GM19240 (cell line): ENCODE data around the gene HIVEP1.

Experiments
- DNase-seq: peaks from one replicate; pipeline ENCODE4 v3.0.0; 2011; ENCODE audit warnings: low spot score; ENCODE audit not compliant: insufficient read length

The HIVEP1 gene

DNA sequence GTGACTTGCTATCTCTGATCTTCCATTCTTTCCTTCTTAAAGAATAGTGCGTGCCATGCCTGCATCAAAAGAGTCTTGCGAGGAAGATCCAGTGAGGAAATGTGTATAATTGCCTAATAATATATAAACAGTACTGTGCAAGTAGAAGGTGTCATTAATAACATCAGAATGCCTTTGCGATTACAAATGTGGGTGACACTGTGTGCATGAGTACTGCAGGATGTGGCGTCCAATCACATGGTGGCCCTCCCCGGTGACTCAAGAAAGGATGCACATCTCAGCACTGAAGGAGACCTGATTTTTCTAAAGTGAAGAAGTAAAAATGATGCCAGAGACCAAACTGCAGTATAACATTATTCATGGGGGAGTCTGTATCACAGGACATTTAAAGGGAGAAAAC lies 170.6 kb downstream of the HIVEP1 start:
- no peak for DNase-seq

DNA sequence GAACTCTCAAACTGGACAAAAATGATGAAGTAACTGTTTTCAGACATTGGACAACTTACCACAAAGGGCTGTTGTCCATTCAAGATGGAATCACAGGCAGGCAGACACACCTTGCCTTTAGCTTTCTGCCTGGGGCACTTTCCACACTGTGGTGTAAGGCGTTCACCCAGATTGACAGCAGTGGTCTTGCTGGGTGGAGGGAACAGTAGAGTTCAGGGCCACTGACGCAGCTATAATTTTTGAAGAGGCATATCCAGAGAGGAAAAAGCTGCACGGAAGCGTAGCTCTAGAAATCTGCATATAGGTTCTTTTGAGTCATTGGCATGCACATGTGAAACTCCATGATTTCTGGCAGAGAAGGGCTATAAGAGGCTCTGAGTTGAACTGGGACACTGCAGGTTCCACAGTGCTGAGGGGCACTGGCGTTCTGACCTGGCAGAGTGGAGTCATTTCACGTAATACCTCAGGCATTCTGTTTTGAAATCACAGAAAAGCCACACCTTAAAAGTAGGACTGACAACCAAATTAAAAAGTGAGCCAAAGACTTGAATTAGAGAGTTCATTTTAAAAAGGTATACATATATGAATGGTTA lies 173.1 kb downstream of the HIVEP1 start:
- no peak for DNase-seq

DNA sequence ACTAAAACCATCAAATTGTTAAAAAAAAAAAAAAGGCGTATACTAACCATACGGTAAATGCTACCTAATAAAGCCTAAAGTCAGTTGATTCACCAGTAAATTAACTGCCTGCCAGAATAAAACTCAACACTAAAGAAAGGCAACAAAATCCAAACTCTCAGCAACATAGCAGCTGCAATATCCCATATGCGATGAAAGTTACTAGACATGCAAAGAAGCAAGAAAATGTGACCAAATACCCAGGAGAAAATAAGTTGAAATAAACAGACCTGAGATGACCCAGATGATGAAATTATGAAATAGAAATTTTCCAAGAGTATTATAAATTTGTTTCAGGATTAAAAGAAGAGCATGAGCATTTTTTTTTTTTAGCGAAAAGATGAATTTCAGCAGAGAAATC lies 174.4 kb downstream of the HIVEP1 start:
- DNase-seq = no peak

DNA sequence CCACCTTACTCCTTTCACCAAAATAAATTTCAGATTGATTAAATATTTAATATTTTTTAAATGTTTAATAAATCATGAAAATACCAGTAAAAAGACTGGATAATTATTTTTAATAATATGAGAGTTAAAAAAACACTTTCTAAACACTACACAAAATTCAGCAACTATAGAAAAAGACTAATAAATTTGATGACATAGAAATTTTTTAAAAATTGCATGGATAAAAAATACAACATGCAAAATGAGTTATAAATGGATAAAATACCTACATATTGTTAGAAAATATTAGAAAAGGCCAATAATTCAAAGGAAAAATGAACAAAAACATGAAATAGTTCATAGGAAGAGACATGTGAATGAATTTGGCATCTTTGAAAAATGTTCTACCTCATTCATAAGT lies 177.0 kb downstream of the HIVEP1 start:
- DNase-seq = no peak

DNA sequence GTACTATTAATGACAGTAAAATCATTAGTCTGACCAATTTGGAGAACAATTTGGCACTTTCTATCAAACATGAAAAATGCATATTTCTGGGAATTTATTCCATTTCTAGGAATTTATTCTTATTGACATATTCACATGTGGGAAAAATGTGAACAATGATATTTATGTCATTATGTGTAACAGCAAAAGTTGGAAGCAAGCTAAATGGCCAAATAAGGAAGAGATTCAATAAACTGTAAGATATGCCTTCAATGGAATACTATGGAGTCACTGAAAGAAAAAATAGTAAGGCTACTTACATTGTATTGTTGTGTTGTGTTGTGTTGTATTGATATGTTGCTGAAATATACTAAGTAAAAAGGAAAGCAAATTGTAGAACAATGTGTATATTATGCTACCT lies 177.5 kb downstream of the HIVEP1 start:
- DNase-seq = no peak

DNA sequence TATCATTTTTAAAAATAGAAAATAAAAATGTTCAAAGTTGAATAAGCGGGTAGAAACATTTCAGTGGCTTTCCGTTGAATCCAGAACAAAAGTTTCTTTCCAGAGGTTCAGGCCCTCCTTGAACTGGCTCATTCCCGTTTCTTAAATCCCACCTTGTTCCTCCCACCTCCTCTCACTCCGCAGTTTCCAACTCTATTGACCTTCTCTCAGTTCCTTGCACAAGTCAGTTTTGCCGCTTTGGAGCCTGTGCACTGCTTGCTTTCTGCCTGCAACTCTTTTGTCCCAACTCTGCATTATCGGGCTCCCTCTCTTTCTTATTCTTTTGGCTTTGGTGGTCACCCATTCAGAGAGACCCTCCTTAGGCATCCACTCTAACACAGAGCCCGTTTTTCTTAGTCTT lies 178.1 kb downstream of the HIVEP1 start:
- no peak for DNase-seq

DNA sequence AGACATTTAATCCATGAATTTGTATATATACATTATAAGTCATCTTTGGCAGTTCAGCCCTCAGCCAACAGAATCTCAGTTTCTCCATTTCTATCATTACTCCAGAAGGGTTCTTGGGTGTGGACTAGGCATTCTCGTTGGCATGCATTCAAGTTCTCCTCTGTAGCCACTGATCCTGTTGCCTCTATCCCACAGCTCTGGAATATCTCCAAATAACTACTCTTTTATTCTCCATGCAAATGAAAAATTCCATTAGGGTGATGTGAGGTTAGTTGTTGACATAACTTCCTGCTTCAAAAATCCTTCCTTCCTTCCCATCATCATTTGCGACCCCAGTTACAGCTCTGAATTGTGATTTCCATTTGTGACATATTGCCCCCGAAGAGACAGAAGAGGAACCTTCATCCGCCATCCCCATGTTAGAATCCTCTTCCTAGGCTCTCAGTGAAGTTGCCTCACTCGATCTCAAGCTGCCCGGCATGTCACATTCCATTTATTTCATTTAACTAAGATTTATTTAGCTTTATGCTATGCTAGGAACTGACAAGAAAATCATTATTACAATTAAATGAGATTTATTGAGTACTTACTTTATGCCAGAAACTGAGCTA lies 184.3 kb downstream of the HIVEP1 start:
- no peak for DNase-seq

DNA sequence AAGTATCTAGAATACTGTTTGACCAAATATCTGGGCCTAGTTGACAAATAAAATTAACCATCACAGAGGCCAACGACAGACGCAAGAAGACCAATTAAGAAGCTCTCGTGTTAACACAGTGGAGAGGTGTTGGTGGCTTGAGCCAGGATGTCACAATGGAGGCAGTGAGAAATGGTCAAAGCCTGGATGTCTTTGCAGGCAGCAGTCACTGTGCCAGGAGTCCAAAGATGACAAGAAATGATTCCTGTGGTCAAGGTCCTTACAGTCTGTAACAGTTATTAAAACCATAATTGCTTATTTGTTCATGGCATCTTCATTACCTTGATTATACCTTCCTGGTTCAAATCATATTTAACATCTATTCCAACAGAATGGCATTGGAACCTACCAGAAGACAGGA lies 186.7 kb downstream of the HIVEP1 start:
- DNase-seq = no peak

DNA sequence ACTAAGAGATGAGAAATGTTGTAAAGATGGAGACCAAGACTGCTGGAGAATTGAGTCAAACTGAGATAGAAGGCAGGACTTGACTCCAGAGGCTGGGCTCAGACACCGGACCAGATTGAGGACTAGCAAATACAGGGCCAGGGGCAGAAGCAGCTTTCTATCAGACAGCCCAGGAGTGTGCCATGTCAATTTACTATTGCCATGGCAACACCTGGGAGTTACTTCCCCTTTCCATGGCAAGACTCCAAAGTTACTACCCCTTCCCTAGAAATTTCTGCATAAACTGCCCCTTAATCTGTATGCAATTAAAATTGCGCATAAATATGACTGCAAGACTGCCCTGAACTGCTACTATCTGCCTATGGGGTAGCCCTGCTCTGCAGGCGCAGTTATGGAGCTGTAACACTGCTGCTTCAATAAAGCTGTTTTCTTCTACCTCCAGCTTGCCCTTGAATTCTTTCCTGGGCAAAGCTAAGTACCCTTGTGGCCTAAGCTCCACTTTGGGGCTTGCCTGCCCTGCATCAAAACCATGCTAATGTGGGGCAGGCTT lies 188.0 kb downstream of the HIVEP1 start:
- DNase-seq = no peak

DNA sequence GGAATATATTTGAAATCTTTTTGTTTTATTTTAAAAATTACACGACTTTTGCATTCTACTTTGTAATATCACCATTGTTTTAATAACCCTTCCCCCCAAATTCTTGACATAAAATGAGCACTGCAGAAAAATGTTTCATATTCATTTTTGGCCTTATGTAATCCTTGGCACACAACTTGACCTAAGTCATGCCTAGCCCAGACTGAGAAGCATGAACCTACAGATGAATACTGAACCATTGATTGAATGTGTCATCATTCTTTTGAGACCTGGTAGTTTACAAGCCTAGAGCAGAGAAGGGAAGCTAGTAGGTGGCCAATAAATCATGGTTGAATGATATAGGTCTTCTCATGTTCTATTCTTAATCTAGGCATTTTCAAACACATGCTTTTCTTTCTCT lies 188.6 kb downstream of the HIVEP1 start:
- DNase-seq = no peak

DNA sequence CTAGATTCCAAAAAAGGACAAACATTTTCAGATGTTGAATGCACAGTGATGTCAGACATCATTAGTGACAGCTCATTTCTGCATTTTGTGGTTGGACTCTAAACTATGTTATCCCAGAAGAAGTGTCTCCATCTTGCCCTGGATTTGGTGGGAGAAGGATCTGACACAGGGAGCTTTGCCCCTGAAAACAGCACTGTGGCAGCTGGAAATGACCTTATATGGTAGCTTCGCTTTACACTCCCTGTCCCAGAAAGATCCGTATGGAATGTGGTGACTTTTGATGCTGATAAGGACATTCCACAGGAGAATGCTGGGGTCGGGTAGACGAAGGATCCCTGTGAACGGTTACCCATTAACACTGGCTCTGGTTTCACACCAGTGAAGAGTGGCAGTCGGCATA lies 190.9 kb downstream of the HIVEP1 start:
- DNase-seq = no peak

DNA sequence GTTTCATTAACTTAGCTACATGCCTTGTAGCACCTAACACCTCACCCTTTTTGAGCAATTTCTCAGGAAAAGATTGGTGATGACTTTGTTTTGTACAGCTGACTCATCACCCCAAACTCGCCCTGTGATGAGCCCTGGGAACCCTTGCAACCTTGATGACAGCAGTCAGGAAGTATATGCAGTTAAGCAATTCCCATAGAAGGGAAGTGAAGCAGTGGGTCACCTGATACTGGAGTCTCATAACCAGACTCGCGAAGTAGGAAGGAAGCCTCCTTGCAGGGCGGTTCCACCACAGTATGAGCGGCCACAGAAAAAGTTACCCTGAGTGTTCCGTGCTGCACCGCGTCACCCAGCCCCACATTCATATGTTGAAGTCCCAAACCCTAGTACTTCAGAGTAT lies 196.1 kb downstream of the HIVEP1 start:
- no peak for DNase-seq

DNA sequence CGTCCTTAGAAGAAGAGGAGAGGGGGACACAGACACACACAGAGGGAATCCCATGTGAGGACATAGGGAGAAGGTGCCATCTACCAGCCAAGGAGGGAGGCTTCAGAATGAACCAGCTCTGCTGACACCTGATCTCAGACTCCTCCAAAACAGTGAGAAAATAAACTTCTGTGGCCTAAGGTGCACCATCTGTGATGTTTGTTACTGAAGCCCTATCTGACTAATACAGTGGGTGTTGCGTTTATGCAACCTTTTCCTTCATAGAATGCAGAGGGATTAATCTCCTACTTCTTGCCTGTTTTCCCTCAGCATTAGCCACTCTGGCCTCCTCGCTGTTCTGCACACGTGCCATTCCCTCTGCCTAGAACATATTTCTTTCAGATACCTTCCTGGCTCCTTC lies 196.6 kb downstream of the HIVEP1 start:
- DNase-seq = no peak
